Stimulated activated CD4-positive, alpha-beta T cell treated with anti-CD3 and anti-CD28 coated beads, Interleukin-1b, Interleukin-23, amount 100 ng/mL, for 1 hour (primary cell): ENCODE data around the gene SLC26A6.

Source experiments
- DNase-seq, 2 donors: peaks; one replicate each; pipeline ENCODE4 v3.0.0-alpha.2; 2020; ENCODE audit warnings: low read depth in 2 of 2

The SLC26A6 gene, protein sequence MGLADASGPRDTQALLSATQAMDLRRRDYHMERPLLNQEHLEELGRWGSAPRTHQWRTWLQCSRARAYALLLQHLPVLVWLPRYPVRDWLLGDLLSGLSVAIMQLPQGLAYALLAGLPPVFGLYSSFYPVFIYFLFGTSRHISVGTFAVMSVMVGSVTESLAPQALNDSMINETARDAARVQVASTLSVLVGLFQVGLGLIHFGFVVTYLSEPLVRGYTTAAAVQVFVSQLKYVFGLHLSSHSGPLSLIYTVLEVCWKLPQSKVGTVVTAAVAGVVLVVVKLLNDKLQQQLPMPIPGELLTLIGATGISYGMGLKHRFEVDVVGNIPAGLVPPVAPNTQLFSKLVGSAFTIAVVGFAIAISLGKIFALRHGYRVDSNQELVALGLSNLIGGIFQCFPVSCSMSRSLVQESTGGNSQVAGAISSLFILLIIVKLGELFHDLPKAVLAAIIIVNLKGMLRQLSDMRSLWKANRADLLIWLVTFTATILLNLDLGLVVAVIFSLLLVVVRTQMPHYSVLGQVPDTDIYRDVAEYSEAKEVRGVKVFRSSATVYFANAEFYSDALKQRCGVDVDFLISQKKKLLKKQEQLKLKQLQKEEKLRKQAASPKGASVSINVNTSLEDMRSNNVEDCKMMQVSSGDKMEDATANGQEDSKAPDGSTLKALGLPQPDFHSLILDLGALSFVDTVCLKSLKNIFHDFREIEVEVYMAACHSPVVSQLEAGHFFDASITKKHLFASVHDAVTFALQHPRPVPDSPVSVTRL

DNA sequence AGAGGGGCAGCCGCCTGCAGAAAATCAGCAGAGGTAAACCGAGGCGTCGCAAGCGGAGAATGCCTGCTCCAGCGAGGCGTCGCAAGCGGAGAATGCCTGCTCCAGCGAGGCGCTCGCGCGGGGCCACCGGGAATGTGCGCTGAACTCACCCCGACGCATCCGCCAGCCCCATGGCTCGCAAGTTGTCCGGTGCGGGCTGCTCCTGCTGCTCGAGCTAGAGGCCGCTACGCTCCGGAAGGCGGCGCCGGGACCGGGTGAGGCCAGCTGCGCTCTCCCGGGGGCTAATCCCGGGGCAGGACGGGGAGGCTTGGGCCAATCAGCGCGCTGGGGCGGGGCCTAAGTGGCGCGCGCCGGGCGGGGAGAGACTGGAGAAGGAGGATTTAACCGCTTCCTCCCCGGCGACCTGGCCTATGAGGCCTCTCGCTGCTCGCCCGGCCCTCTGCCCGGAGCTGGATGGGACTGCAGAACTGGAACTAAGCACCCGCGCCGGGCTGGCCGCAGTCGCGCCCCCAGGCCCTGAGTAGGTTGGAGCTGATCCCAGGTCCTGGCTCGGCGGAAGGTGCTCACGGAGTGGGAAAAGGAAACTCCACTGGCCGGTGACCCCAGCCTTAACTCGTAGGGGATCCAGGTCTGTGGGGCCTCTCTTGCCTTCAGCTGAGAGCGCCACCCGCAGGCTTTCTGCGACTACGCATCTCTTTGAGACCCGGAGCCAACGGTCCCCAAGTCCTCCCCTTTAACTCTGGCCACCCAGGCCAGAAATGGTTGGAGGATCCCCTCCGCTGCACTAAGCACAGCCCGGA, at the start of gene SLC26A6:
TSS of gene SLC26A6 (minus strand) at position 240 of the 800 bp plus-strand sequence. CDS start at position 172, 68 bp downstream.
- DNase-seq: peak; percentile 77 to 84

DNA sequence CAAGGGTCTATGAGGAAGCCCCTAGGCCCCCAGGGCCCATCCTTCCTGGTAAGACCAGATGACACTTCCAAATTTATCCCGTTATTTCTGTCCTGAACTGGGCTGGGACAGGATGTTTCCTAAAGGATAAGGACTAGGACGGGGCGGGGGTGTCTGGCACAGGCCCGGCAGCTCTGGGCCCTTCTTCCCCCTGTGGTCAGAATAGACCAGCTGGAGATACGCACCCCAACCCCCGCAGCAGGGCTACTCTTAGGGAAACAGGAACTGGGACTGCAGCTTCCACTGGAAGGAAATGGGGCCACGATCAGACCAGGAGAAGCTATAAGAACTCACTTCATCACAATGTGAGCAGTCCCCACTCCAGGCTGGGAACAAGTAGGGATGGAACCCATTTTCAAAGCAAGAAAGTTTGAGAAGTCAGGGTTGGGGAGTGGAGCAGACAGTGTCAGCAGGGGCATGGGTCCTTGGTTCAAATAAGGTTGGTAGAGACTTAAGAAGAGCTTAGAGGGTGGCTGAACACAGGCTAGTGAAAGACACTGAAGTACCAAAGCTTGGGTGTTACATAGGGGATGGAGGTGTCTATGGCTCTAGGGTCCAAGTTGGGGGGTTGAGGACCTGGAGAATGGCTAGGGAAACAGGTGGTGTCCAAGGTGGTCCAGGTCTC, 49.4 kb upstream of the SLC26A6 start:
- DNase-seq: no peak

GRCh38 chr3:48684054-48684349, 48.7 kb upstream of the SLC26A6 start:
- DNase-seq: no peak

DNA sequence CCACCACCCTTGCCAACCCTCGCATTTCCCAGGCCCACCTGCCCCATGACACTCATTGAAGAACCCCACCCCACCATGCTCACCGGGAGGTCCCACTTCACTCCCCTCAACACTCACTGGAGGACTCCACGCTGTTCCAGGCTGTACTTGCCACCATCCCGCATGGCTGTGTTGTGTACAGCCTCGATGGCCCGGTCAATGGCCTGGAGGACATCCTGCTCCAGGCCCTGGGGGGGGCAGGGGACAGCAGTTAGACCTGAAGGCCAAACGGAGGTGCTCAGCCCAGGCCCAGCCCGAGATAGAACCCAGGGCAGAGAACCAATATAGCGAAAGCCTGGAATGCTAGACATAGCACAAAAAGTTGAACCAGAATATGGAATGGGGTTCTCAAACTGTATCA, 47.5 kb upstream of the SLC26A6 start:
- no peak for DNase-seq

- no peak for DNase-seq
Observed at GRCh38 chr3:48681974-48682610, 46.8 kb upstream of the SLC26A6 start.

- no peak for DNase-seq
Observed at GRCh38 chr3:48681541-48681880, 46.2 kb upstream of the SLC26A6 start.

DNA sequence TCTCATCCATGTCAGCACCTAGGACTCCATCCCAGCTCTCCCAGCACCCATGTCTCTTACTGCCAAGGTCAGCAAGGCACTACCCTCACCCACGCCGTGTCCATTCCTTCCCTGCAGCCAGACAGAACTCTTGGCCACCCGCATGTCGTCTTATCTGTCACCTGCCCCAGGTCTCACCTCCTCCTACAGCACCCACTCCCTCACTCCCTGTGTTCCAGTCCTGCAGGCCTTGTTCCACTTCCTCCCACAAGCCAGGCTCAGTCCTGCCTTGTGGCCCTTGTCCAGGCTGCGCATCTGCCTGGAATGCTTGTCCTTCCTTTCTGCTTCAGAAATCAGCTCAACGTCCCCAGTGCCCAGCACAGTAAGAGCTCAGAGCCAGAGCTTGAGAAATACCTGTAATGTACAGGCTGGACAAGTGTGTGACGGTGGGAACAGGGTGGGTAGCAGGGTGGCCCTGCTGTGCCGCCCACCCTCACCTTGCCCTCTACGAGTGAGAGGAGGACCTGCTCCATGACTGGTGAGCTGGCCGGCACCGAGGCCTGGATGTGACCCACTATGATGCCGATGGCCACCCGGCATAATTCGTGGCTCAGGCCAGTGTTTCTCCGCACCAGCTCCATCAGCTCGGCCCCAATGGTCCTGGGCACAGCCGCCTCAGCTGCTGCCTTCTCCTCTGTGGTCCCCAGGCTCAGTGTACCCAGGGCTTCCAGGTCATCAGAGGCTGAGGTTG, 45.7 kb upstream of the SLC26A6 start:
- DNase-seq: no peak

DNA sequence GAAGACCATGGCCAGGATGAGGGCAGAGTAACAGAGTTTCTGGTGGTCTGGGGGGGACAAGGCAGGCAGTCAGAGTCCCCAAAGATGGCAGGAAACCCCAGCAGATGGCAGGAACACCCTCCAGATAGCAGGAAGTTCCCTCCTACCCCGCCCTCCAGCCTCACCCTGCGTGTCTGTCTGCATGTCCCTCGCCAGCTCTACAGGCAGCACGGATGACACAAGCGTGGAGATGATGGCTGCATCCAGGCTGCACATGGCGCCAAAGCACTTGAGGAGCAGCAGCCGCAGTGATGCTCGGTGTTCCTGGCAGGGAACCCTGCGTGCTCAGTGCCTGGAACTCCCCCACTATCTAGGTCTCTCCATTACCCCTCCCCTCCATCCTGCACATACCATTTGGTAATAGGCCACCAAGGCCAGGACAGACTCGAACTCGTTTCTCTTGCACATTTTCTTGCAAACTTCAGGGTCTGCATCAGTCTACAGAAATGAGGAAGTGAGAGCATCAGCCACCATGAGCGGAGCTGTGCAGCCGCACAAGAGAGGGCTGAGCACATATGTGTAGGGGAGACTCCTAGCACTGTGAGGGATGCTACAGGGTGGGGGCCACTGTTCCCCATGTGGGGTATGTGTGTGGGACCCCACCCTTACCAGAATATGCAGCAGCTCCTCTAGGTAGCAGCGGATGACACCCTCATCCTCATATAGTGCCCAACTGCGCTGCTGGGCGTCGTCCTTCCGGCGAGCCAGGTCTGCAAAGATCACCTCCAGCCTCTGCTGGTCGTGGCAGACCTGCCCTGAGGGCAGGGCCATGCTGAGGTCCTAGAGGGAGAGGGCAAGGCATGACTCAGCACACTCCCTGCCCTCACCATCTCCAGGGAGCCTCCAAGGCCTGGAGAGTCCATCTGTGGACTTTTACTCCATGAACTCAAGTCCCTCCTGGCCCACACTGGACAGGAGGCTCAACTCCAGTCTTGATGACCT, 44.4 kb upstream of the SLC26A6 start:
- DNase-seq: no peak

GRCh38 chr3:48678566-48679380, 43.5 kb upstream of the SLC26A6 start:
- no peak for DNase-seq

GRCh38 chr3:48678056-48678455, 42.8 kb upstream of the SLC26A6 start:
- no peak for DNase-seq

DNA sequence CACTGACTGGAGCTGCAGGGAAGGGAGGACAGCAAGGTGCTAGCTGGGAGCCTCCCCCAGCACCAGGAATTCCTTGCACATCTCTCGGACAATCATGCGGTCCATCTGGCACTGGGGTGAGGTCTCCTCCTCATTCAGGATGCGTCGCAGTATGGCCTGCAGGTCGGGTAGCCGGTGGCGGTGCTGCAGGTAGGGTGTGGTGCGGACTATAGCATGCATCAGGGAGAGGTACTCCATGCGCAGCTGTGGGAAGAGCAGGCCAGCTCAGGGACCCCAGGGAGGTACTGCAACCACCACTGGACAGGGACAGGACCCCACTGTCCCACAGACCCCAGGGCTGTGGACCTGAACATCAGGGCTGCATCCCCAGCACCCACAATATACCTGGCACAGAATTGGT, 39.2 kb upstream of the SLC26A6 start:
- DNase-seq: no peak

DNA sequence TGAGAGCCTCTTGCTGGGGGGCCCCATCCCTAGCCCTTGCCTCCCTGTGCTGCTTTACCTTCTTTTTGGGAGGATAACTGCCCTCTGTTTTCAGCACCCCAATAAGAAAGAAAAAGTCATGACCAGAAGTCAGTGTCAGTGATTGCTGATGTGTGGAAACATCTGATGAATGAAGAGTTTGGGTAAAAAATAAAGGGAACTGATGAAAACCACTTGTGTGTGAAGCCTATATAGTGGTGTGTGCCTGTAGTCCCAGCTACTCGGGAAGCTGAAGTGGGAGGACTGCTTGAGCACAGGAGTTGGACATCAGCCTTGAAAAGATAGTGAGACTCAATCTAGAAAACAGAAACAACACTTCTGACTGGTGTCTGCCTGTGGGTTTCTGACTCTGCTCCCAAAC, 37.3 kb upstream of the SLC26A6 start:
- no peak for DNase-seq

GRCh38 chr3:48664929-48665328, 29.7 kb upstream of the SLC26A6 start:
- no peak for DNase-seq

DNA sequence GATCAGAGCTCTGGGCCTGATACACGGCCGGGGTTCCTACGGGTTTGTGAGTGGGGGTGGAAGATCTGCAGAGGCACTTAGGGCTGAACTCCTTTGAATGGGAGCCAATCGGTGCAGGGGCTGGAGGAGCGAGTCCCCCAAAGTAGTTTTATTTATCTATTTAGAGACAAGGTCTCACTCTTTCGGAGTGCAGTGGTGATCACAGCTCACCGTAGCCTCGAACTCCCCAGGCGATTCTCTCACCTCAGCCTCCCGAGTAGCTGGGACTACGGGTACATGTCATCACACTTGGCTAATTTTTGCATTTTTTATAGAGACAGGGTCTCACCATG, 29.0 kb upstream of the SLC26A6 start:
- no peak for DNase-seq

- peak; percentile 60 to 72 for DNase-seq
Observed at GRCh38 chr3:48663489-48664312, 28.4 kb upstream of the SLC26A6 start.

DNA sequence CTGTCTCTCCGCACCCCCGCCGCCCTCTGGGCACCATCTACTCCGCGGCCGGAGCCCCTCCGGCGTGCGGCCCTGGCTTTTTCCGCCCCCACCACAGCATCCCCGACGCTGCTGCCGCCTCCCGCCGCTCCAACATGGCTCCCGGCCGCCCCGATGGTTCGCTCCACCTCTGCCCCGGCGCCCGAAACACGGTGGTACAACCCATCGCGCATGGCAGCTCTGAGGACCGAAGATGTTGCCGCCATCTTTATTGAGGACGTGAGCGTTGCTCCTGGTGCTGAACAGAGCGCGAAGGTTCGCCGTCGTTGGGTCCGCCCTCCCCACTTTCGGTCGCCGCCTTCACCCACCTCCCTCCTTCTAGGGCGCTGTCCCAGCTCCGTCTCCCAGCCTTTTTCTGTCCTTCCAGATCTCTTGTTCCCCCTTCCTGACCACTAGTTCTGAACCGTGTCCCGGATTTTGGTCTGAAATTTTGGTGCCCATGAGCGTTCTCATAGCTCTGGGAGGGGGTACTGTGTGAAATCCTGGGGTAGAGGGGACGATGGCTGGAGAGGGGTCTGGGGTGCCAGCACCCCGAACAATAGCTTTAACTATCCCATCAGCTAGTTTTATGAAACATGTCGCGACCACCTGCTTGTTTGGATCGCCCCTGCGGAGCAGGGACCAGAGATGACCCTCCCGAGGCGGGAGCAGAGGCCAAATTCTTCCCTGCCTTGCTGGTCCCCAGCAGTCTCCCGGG, 27.7 kb upstream of the SLC26A6 start, which contains the start of gene CELSR3:
TSS of gene CELSR3 (minus strand) at position 134 of the 736 bp plus-strand sequence. CDS start 252 bp downstream, outside the sequence.
- DNase-seq: peak in 1 of 2 donors; percentile 16

DNA sequence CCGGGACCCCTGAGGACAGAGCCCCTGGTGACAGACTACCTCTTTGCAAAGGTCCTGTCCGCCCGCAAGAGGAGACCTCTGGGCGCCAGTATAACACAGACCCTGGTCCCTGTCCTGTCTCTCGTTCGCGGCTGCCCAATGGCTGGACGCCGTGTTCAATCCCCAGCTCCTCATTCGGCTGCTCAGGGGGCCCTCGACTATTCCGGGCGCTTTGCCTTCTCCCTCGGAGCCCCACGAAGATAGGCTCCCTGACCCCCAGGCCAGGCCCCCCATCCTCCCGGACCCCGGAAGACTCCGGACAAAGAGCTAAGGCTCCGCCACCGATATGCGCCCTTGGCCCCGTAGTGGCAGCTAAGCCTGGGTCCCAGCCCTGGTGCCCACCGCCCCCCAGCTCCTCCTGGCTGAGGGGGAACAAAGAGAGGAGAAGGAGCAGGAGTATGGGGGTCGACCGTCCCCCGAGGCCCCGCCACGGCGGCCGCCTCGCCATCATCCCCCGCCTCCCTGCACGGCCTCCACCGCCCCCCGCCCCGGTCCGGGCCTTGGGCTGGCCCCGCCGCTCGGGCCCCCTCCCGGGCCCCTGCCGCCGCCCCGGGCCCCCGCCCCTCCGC, 27.0 kb upstream of the SLC26A6 start:
- DNase-seq: no peak
